Spinal cord (tissue), 10 donors: ENCODE data around the gene NF1. TPM values are rescaled to one million over a fixed set of nuclear protein-coding genes. Genes with fewer than 3 reads are reported as not detected.
"Not testable (repeated sequence)": the region's sequence is repeated elsewhere in the genome, so short reads cannot be mapped to it uniquely, and the experiment has no call there.

Experiments used
- DNase-seq, 6 donors: peaks; one replicate each; pipeline versions ENCODE4 v3.0.0 to v3.0.0-alpha.2; 2013 to 2015; ENCODE audit warnings: low spot score in 6 of 6, low read depth in 4 of 6
- H3K27ac ChIP-seq: one replicate; pipeline ENCODE4 v1.5.1; 2013; ENCODE audit warnings: low read depth, low read length, control low read depth
- H3K27me3 ChIP-seq: one replicate; pipeline ENCODE4 v1.6.1; 2013; ENCODE audit warnings: low read length; ENCODE audit not compliant: control insufficient read depth, insufficient read depth
- H3K36me3 ChIP-seq: one replicate; pipeline ENCODE4 v1.6.1; 2013; ENCODE audit warnings: low read length; ENCODE audit not compliant: control insufficient read depth, insufficient read depth
- H3K4me1 ChIP-seq: one replicate; pipeline ENCODE4 v1.6.1; 2013; ENCODE audit warnings: low read length; ENCODE audit not compliant: control insufficient read depth, insufficient read depth
- H3K4me3 ChIP-seq: one replicate; pipeline ENCODE4 v1.5.1; 2013; ENCODE audit warnings: low read depth, low read length, control low read depth
- H3K9me3 ChIP-seq: one replicate; pipeline ENCODE4 v1.6.1; 2013; ENCODE audit warnings: low read length; ENCODE audit not compliant: control insufficient read depth, insufficient read depth
- WGBS: methylation state at CpG from one replicate; pipeline ENCODE4 v1.1.5; 2013; ENCODE audit warnings: missing lambda C conversion rate; ENCODE audit not compliant: insufficient coverage; 5-methylcytosine and 5-hydroxymethylcytosine counted together
- long read RNA-seq, 4 donors: transcript quantifications; one replicate each; lab custom pipeline, GENCODE V29; 2026
- polyA plus RNA-seq, 2 donors: library from polyadenylated mRNA; unstranded; fragments of 120-200 nt; gene quantifications; one replicate each; pipeline ENCODE4 v1.2.1, GENCODE V29; 2013; ENCODE audit not compliant: insufficient read length in 2 of 2
- total RNA-seq, 2 donors: library from RNA; depleted of rRNA in 1 of 2; stranded (reverse); fragments of 120-200 nt in 1 of 2; fragments of >200 nt in 1 of 2; gene quantifications; one replicate each; pipeline versions ENCODE4 v1.2.3 to v1.2.4, GENCODE V29; 2013 to 2014
- donor health status: healthy.

The NF1 gene, protein sequence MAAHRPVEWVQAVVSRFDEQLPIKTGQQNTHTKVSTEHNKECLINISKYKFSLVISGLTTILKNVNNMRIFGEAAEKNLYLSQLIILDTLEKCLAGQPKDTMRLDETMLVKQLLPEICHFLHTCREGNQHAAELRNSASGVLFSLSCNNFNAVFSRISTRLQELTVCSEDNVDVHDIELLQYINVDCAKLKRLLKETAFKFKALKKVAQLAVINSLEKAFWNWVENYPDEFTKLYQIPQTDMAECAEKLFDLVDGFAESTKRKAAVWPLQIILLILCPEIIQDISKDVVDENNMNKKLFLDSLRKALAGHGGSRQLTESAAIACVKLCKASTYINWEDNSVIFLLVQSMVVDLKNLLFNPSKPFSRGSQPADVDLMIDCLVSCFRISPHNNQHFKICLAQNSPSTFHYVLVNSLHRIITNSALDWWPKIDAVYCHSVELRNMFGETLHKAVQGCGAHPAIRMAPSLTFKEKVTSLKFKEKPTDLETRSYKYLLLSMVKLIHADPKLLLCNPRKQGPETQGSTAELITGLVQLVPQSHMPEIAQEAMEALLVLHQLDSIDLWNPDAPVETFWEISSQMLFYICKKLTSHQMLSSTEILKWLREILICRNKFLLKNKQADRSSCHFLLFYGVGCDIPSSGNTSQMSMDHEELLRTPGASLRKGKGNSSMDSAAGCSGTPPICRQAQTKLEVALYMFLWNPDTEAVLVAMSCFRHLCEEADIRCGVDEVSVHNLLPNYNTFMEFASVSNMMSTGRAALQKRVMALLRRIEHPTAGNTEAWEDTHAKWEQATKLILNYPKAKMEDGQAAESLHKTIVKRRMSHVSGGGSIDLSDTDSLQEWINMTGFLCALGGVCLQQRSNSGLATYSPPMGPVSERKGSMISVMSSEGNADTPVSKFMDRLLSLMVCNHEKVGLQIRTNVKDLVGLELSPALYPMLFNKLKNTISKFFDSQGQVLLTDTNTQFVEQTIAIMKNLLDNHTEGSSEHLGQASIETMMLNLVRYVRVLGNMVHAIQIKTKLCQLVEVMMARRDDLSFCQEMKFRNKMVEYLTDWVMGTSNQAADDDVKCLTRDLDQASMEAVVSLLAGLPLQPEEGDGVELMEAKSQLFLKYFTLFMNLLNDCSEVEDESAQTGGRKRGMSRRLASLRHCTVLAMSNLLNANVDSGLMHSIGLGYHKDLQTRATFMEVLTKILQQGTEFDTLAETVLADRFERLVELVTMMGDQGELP (N-terminal part only)
- total RNA-seq = 100 to 1,000 TPM in 1 of 2 donors, 10 to 100 TPM in 1; 53.8 to 140 TPM
- polyA plus RNA-seq = 10 to 100 TPM; 41.1 to 56.1 TPM
- long read RNA-seq, donor 1, full-length matches to known transcripts = 2 of 49 reads
- long read RNA-seq, donor 1, partial matches to known transcripts = 0 of 49 reads
- long read RNA-seq, donor 1, other reads (novel, unspliced or antisense) = 47 of 49 reads
- long read RNA-seq, donor 2 = 0 reads
- long read RNA-seq, donor 3, full-length matches to known transcripts = 5 of 42 reads
- long read RNA-seq, donor 3, partial matches to known transcripts = 37 of 42 reads
- long read RNA-seq, donor 3, other reads (novel, unspliced or antisense) = 0 of 42 reads
- long read RNA-seq, donor 4, partial matches to known transcripts = 0 of 26 reads
- long read RNA-seq, donor 4, other reads (novel, unspliced or antisense) = 24 of 26 reads

DNA sequence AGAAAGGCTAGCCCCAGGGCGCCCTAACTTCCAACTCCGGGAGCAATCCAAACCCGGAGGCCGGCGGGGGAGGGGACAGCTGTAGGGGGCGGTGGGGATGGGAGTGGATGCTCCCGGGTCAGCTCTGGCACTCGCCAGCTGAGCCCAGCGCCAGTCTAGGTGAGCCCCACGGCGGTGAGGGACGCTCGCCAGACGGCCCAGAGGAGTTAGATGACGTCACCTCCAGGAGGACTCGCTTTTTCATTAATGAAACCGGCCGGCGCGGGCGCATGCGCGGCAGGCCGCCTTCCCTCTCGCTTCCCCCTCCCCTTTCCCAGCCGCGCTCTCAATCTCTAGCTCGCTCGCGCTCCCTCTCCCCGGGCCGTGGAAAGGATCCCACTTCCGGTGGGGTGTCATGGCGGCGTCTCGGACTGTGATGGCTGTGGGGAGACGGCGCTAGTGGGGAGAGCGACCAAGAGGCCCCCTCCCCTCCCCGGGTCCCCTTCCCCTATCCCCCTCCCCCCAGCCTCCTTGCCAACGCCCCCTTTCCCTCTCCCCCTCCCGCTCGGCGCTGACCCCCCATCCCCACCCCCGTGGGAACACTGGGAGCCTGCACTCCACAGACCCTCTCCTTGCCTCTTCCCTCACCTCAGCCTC lies at the start of gene NF1:
Gene NF1 (plus strand): TSS at position 378 of the 636 bp plus-strand sequence. CDS start 333 bp downstream, outside the sequence.
- peaks cover 3% of the 10 kb centered on the region for H3K4me1 ChIP-seq
- H3K27ac ChIP-seq = peak within 1 kb of the TSS; percentile 92
- no peaks in the 10 kb centered on the region for H3K9me3 ChIP-seq
- H3K4me3 ChIP-seq = peak within 1 kb of the TSS; percentile 75
- no peaks in the 10 kb centered on the region for H3K27me3 ChIP-seq
- peak; percentile 86 to 99 (median 95) for DNase-seq
- 0% methylated on average over 15 of the region's 45 CpGs for WGBS
- peaks cover 3% of the 10 kb centered on the region for H3K36me3 ChIP-seq

DNA sequence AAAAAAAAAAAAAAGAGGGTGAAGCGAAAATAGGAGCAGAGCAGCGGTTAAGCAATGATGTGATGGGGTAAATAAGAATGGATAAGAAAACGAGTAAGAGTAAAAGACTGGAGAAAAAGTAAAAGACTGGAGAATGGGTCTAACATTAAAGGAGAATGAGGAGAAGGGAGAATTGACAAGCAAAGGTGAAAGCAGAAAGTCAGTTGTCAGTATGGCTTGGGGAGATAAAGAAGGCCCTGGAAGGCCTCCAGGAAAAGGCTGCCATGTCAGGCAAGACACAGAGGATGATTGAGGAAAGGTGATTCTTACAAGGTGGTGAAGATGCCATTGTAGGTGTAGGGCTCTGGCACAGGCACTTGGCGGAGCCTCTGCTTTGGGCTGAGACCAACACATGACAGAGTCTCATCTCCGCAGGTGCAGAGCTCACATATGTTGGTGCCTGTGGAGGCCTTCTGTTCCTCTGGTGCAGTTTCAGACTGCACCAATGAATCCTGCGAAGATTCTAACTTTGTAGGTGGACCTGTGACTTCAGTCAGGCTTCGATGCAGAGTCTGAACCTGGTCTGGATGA lies 47.8 kb upstream of the NF1 start:
- H3K4me1 ChIP-seq, H3K9me3 ChIP-seq, H3K36me3 ChIP-seq, H3K27me3 ChIP-seq, H3K27ac ChIP-seq, H3K4me3 ChIP-seq, DNase-seq: not testable (repeated sequence)
- no CpG with 5 or more reads among the region's 7 CpGs for WGBS

DNA sequence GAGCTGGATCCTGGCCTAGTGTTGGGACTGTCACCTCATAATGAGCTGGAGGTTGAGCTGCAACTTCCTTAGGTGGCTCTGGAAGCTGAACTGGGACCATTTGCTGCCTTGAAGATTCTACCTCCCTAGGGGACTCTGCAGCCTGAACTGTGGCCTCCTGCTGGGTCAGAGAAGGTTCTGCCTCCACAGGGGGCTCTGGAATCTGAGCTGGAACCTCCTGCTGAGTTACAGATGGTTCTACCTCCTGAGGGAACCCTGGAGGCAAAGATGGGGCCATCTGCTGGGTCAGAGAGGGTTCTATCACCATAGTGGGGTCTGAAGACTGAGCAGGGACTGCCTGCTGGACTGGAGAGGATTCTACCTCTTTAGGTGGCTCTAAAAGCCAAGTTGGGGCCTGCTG lies 46.6 kb upstream of the NF1 start:
- Histone ChIP-seq H3K9me3 (no peaks in the 10 kb centered on the region), H3K27me3 (no peaks in the 10 kb centered on the region), H3K4me3 (no peak overlapping the region), H3K36me3 (peaks cover 2% of the 10 kb centered on the region), H3K27ac (no peak overlapping the region), H3K4me1 (peaks cover 4% of the 10 kb centered on the region)
- DNase-seq = no peak

DNA sequence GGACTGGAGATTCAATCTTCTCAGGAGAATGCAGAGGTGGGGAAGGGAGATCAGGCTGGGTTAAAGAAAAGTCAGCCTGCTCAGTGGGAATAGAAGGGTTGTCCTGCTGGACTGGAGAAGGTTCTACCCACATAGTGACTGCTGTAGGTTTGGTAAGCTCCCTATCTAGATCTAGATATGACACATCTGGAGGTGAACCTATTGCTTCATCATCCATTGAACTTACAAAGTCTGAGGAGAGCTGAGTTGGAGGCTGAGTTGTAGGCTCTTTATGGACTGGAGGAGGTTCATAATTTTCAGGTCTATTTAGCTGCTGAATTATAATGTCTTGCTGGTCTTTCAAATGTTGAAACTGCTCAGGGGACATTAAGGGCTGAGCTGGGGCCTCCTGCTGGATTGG lies 46.0 kb upstream of the NF1 start:
- Histone ChIP-seq H3K9me3 (no peaks in the 10 kb centered on the region), H3K4me1 (peaks cover 4% of the 10 kb centered on the region), H3K4me3 (no peak overlapping the region), H3K27ac (no peak overlapping the region), H3K27me3 (no peaks in the 10 kb centered on the region), H3K36me3 (peaks cover 2% of the 10 kb centered on the region)
- no peak for DNase-seq

DNA sequence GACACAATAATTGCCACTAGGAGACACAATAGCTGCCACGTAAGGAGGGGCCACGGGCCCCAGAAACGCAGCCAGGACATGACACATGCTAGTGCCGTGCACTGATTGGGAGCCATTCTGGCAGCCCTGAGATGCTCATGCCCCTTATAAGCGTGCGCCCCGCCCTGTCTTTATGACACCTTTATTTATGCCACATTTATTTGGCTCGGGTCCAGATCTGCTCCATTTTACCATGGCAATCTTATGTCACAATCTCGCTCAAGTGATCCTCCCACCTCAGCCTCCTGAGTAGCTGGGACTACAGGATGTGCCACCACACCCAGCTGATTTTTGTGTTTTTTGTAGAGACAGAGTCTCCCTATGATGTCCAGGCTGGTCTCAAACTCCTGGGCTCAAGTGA lies 43.8 kb upstream of the NF1 start:
- Histone ChIP-seq H3K36me3 (peaks cover 2% of the 10 kb centered on the region), H3K9me3 (no peaks in the 10 kb centered on the region), H3K4me3 (no peak overlapping the region), H3K4me1 (peaks cover 4% of the 10 kb centered on the region), H3K27me3 (no peaks in the 10 kb centered on the region), H3K27ac (no peak overlapping the region)
- no peak for DNase-seq
- WGBS = 97% methylated on average over 8 of the region's 9 CpGs

DNA sequence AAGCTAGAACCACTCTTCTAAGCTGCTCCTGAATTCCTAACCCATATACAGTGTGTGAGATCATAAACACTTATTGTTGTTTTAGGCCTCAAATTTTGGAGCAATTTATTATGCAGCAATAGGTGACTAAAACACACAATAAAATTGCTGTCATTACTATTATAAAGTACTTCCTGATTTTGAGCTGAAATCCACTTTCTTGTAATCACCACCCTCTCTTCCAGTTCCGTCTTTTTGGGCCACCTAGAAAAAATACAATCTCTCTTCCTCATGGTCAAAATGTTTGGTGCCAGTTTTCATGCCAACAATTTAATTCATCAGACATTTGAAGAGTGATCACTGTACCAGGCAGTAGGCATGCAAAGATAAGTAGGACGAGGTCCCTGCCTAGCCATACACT lies 43.3 kb upstream of the NF1 start:
- no peaks in the 10 kb centered on the region for H3K27me3 ChIP-seq
- no peak overlapping the region for H3K27ac ChIP-seq
- no CpG with 5 or more reads among the region's 2 CpGs for WGBS
- DNase-seq = no peak
- peaks cover 4% of the 10 kb centered on the region for H3K4me1 ChIP-seq
- H3K4me3 ChIP-seq = no peak overlapping the region
- H3K9me3 ChIP-seq = no peaks in the 10 kb centered on the region
- peaks cover 2% of the 10 kb centered on the region for H3K36me3 ChIP-seq

DNA sequence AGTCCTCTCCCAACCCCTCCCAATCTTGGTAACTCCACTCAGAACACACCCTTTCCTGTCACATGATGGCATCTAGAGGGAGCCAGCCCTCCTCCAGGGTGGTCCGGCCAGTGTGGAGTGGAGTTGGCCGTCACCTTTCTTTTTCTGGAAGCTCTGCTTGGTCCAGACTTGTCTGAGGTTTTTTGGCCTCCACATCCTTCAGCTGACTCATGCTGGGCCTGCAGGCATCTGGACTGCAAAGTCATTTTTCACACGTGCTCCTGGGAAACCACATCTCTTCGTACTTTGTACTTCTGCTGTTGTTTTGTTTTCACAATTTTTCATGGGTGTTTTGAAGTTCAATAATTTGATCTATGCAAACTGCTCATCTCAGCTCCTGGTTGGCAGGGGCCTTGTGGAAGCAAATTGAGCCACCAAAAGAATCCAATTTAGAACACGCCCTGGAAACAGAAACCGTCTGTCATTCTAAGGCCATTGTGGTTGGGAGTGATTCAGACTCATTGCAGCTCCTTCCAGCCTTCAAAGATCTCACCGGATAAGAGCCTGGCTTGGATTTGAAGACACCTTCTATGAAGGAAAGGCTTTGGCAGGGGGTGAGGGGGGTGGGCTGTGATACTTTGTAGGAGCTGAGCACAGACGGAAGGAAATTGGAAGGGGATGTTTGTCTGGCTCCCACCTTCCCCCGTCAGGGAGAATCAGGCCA lies 42.4 kb upstream of the NF1 start:
- H3K27ac ChIP-seq = no peak overlapping the region

DNA sequence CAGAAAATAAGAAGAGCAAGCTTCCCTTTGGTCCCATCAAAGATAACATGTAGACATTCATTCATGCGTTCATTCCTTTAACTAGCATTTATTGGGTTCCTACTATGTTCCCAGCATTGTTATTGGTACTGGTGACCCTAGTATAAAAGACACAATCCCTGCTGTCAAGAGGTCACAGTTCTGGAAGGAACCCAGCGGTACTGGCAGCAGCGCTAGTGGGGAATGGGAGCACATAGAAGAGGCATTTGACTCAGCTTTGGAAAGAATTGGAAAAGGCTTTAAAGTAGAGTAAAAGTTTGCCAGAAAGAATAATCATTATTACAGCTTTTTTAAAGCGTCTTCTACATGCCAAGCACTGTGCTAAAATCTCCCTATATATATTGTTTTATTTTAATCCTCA lies 41.7 kb upstream of the NF1 start:
- 71% methylated on average over 1 of the region's 4 CpGs for WGBS
- H3K4me1 ChIP-seq = peaks cover 4% of the 10 kb centered on the region
- H3K27me3 ChIP-seq = no peaks in the 10 kb centered on the region
- H3K9me3 ChIP-seq = no peaks in the 10 kb centered on the region
- H3K27ac ChIP-seq = no peak overlapping the region
- peak in 1 of 6 donors; percentile 53 for DNase-seq
- no peak overlapping the region for H3K4me3 ChIP-seq
- H3K36me3 ChIP-seq = peaks cover 2% of the 10 kb centered on the region

More for the DNA sequence above, 42.4 kb upstream of the NF1 start:
- 74% methylated on average over 6 of the region's 9 CpGs for WGBS
- H3K36me3 ChIP-seq = peaks cover 2% of the 10 kb centered on the region
- no peaks in the 10 kb centered on the region for H3K27me3 ChIP-seq
- no peaks in the 10 kb centered on the region for H3K9me3 ChIP-seq
- no peak overlapping the region for H3K4me3 ChIP-seq
- peak in 1 of 6 donors; percentile 44 for DNase-seq
- H3K4me1 ChIP-seq = peaks cover 4% of the 10 kb centered on the region
